OCI-LY1 (cell line): ENCODE results near the gene HSF2BP.

Experiments
- H2AFZ ChIP-seq: fragments of 200-600 bp; sonication (generic), shearing (Covaris generic); 2 replicates; pipeline ENCODE4 v1.6.0; 2014; ENCODE audit warnings: antibody characterized with exemption, mild to moderate bottlenecking, low read length
- H3F3A ChIP-seq: fragments of 200-600 bp; sonication (generic), shearing (Covaris generic); 2 replicates; pipeline ENCODE4 v1.6.0; 2014; ENCODE audit warnings: mild to moderate bottlenecking, antibody characterized with exemption, low read length, moderate library complexity; ENCODE audit not compliant: insufficient read depth
- H3K27ac ChIP-seq: fragments of 200-600 bp; sonication (generic); 2 replicates; pipeline ENCODE4 v1.5.1; 2014; ENCODE audit warnings: low read length, mixed run types, mild to moderate bottlenecking, low read depth; ENCODE audit not compliant: poor library complexity, severe bottlenecking
- H3K27me3 ChIP-seq: fragments of 200-600 bp; sonication (generic); 2 replicates; pipeline ENCODE4 v1.6.0; 2014; ENCODE audit warnings: antibody characterized with exemption, mild to moderate bottlenecking, low read length, moderate library complexity; ENCODE audit not compliant: insufficient read depth
- H3K36me3 ChIP-seq: fragments of 200-600 bp; sonication (generic); 2 replicates; pipeline ENCODE4 v1.6.1; 2014; ENCODE audit warnings: mild to moderate bottlenecking, antibody characterized with exemption, low read length, moderate library complexity, mixed read lengths; ENCODE audit not compliant: insufficient read depth
- H3K4me1 ChIP-seq: fragments of 200-600 bp; sonication (generic); 2 replicates; pipeline ENCODE4 v1.5.1; 2014; ENCODE audit warnings: mild to moderate bottlenecking, low read length, moderate library complexity; ENCODE audit not compliant: insufficient read depth, severe bottlenecking
- H3K4me2 ChIP-seq: fragments of 200-600 bp; sonication (generic), shearing (Covaris generic); 2 replicates; pipeline ENCODE4 v1.6.1; 2014; ENCODE audit warnings: low read length
- H3K4me3 ChIP-seq: fragments of 200-600 bp; sonication (generic); 2 replicates; pipeline ENCODE4 v1.5.1; 2014; ENCODE audit warnings: low read length, low read depth, mild to moderate bottlenecking, mixed read lengths; ENCODE audit not compliant: poor library complexity, severe bottlenecking
- H3K79me2 ChIP-seq: fragments of 200-600 bp; shearing (Covaris generic); 2 replicates; pipeline ENCODE4 v1.6.1; 2016; ENCODE audit warnings: mixed run types, low read length, mixed read lengths; ENCODE audit not compliant: insufficient read depth
- H3K9ac ChIP-seq: fragments of 200-600 bp; sonication (generic), shearing (Covaris generic); 2 replicates; pipeline ENCODE4 v1.6.1; 2014; ENCODE audit warnings: mild to moderate bottlenecking, low read length, mixed read lengths
- H3K9me2 ChIP-seq: fragments of 200-600 bp; sonication (generic), shearing (Covaris generic); 2 replicates; pipeline ENCODE4 v1.6.1; 2014; ENCODE audit warnings: low read depth, mild to moderate bottlenecking, low read length, mixed read lengths
- H3K9me3 ChIP-seq: fragments of 200-600 bp; shearing (Covaris generic); 2 replicates; pipeline ENCODE4 v1.6.1; 2014; ENCODE audit warnings: low read length, mixed read lengths
- H4K20me1 ChIP-seq: fragments of 200-600 bp; sonication (generic), shearing (Covaris generic); 2 replicates; pipeline ENCODE4 v1.6.0; 2016; ENCODE audit warnings: mild to moderate bottlenecking, low read length; ENCODE audit not compliant: insufficient read depth
- EZH2 ChIP-seq: fragments of 200-600 bp; sonication (generic), shearing (Covaris generic); IDR thresholded peaks from 2 replicates; pipeline ENCODE4 v1.8.0; 2017; ENCODE audit warnings: borderline replicate concordance, mixed run types, mild to moderate bottlenecking, antibody characterized with exemption, low read length, moderate library complexity, mixed read lengths
- TF ChIP-seq, protein P1 (sequence below): fragments of 200-600 bp; sonication (generic), shearing (Covaris generic); IDR thresholded peaks from 2 replicates; pipeline ENCODE4 v1.5.1; 2017; ENCODE audit warnings: mild to moderate bottlenecking, antibody characterized with exemption, low read length, moderate library complexity, mixed read lengths

The HSF2BP gene

DNA sequence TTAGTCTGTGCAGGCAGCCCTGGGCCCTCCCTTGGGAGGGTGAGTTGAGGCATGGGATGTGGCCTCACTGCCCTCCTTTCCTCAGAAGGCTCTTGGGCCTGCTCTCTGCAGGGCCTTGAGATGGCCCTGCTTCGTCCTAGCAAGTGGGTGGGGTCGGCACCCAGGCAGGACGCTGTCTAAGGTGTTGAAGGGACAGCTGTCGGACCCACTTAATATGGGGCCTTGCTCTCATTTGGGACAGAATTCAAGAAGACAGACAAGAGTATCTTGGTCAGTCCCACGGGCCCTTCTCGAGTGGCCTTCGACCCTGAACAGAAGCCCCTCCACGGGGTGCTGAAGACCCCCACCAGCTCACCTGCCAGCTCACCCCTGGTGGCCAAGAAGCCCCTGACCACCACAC lies 33.7 kb upstream of the HSF2BP start:
- Histone ChIP-seq H3K79me2 (no peaks in the 10 kb centered on the region), H3K4me3 (no peak overlapping the region), H3F3A (no peaks in the 10 kb centered on the region), H3K9me3 (no peaks in the 10 kb centered on the region), H4K20me1 (no peaks in the 10 kb centered on the region), H3K9me2 (no peaks in the 10 kb centered on the region), H3K9ac (no peak overlapping the region), H3K27me3 (no peaks in the 10 kb centered on the region), H3K4me2 (no peak overlapping the region), H3K4me1 (no peaks in the 10 kb centered on the region), H3K36me3 (peaks cover 92% of the 10 kb centered on the region), H3K27ac (no peak overlapping the region), H2AFZ (no peak overlapping the region)
- TF ChIP-seq, protein P1, sequence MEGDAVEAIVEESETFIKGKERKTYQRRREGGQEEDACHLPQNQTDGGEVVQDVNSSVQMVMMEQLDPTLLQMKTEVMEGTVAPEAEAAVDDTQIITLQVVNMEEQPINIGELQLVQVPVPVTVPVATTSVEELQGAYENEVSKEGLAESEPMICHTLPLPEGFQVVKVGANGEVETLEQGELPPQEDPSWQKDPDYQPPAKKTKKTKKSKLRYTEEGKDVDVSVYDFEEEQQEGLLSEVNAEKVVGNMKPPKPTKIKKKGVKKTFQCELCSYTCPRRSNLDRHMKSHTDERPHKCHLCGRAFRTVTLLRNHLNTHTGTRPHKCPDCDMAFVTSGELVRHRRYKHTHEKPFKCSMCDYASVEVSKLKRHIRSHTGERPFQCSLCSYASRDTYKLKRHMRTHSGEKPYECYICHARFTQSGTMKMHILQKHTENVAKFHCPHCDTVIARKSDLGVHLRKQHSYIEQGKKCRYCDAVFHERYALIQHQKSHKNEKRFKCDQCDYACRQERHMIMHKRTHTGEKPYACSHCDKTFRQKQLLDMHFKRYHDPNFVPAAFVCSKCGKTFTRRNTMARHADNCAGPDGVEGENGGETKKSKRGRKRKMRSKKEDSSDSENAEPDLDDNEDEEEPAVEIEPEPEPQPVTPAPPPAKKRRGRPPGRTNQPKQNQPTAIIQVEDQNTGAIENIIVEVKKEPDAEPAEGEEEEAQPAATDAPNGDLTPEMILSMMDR = no peak
- no peak for TF ChIP-seq EZH2

DNA sequence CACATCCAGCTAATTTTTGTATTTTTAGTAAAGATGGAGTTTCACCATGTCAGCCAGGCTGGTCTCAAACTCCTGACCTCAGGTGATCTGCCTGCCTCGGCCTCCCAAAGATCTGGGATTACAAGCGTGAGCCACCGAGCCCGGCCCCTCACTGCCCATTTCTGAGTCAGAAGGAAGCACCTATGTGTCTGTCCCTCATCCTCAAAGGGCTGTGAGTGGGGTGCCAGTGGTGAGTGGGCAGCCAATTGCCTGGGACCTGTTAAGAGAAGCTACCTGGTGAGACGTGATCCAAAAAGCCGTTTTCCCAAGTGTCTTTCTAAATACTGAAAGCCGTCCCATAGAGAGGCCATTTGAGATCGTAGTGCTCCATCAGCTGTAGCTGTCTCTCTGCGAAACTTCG lies 32.5 kb upstream of the HSF2BP start:
- Histone ChIP-seq H3K9me2 (no peaks in the 10 kb centered on the region), H3K79me2 (no peaks in the 10 kb centered on the region), H3K27me3 (no peaks in the 10 kb centered on the region), H4K20me1 (no peaks in the 10 kb centered on the region), H3K36me3 (peaks cover 98% of the 10 kb centered on the region), H3K9me3 (no peaks in the 10 kb centered on the region), H3K27ac (no peak overlapping the region), H3F3A (no peaks in the 10 kb centered on the region), H3K4me2 (no peak overlapping the region), H3K9ac (no peak overlapping the region), H3K4me1 (peaks cover 8% of the 10 kb centered on the region), H2AFZ (no peak overlapping the region), H3K4me3 (no peak overlapping the region)
- TF ChIP-seq, protein P1 = no peak
- no peak for TF ChIP-seq EZH2

DNA sequence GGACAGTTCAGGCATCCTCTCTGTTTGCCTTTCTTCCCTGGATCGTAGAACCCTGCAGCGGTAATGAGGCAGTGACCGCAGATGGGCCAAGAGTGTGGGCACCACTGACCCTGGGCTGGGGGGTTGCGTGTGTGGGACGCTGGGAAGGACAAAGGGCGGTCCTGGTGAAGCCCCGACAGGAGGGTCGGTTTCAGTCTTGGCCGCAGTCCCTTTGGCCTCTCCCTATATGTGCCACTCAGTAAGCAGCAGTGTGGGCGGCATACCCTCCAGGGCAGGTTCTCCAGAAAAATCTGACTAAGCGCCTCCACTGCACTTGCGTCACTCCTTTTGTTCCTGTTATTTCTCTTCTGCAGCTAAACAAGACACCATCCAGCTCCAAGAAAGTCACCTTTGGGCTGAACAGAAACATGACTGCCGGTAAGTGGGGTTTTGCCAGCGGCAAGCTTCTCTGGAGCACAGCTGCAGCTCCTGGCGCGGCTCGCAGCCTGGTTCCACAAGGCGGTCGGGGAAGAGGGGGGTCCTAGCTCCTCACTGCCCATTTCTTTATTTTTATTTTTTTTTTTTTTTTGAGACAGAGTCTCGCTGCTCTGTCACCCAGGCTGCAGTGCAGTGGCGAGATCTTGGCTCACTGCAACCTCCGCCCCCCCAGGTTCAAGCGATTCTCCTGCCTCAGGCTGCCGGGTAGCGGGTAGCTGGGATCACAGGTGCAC lies 32.0 kb upstream of the HSF2BP start:
- TF ChIP-seq, protein P1 = no peak
- no peak for TF ChIP-seq EZH2
- Histone ChIP-seq H2AFZ (no peak overlapping the region), H3F3A (no peaks in the 10 kb centered on the region), H3K36me3 (peaks cover 100% of the 10 kb centered on the region), H3K9me2 (no peaks in the 10 kb centered on the region), H3K4me1 (peaks cover 8% of the 10 kb centered on the region), H4K20me1 (no peaks in the 10 kb centered on the region), H3K4me3 (no peak overlapping the region), H3K79me2 (no peaks in the 10 kb centered on the region), H3K27me3 (no peaks in the 10 kb centered on the region), H3K9me3 (no peaks in the 10 kb centered on the region), H3K4me2 (no peak overlapping the region), H3K9ac (no peak overlapping the region), H3K27ac (no peak overlapping the region)
